NCI-H1092 (cell line): ENCODE results near the gene TFR2.
"Not testable (repeated sequence)": the region's sequence is repeated elsewhere in the genome, so short reads cannot be mapped to it uniquely, and the experiment has no call there.

Experiments
- DNase-seq: peaks from one replicate; lab custom pipeline; 2025; lab: John Stamatoyannopoulos, UW

TFR2 gene

GRCh38 chr7:100678291-100678984 lies 37.1 kb upstream of the TFR2 start:
- DNase-seq, result no peak

DNA sequence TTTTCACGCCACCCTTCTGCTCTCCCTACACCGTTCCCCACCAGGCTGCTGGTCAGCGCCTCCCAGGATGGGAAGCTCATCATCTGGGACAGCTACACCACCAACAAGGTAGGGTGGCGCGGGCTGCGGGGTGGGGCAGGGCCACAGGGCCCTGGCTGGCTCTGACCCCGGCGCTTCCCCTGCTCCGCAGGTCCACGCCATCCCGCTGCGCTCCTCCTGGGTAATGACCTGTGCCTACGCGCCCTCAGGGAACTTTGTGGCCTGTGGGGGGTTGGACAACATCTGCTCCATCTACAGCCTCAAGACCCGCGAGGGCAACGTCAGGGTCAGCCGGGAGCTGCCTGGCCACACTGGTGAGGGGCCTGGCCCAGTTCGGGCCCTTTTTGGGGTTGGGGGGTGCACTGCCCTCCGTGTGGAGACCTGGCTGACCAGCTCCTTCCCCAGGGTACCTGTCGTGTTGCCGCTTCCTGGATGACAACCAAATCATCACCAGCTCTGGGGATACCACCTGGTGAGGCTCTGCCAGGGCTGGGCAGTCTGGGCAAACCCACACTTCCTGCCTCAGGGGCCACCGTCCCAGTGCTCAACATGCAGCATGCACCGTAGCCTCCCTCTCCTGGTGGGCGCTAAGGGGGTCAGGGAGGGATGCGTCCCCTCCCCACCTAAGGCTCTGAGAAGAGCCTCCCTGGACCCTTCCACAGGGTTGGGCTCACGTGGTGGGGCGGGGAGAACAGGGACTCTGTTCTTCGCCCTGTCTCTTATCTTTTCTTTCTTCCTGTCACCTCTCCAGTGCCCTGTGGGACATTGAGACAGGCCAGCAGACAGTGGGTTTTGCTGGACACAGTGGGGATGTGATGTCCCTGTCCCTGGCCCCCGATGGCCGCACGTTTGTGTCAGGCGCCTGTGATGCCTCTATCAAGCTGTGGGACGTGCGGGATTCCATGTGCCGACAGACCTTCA lies 36.2 kb upstream of the TFR2 start:
- no peak for DNase-seq

DNA sequence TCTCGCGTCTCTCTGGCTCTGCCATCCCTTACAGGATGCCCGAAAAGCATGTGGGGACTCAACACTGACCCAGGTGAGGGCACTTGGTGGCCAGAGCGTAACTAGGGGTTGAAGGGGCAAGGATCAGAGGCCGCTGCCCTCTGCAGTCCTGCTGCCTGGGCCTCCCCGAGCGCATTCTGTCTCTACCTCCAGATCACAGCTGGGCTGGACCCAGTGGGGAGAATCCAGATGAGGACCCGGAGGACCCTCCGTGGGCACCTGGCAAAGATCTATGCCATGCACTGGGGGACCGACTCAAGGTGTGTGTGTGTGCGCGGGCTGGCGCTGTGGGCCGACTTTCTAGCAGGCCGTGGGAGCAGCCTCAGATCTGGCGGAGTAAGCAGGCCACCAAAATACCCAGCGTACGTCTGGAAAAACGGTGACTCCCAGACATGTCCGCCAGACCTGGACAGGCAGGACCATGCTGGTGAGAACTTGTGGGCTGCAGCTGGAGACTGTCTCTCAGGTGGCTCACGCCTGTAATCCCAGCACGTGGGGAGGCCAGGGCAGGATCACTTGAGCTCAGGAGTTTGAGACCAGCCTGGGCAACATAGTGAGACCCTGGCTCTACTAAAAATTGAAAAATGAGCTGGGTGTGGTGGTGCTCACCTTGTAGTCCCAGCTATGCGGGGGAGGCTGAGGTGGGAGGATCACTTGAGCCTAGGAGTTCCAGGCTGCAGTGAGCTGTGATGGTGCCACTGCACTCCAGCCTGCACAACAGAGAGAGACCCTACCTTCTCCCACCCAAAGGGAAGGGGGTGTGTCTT lies 35.4 kb upstream of the TFR2 start:
- DNase-seq, result no peak

DNA sequence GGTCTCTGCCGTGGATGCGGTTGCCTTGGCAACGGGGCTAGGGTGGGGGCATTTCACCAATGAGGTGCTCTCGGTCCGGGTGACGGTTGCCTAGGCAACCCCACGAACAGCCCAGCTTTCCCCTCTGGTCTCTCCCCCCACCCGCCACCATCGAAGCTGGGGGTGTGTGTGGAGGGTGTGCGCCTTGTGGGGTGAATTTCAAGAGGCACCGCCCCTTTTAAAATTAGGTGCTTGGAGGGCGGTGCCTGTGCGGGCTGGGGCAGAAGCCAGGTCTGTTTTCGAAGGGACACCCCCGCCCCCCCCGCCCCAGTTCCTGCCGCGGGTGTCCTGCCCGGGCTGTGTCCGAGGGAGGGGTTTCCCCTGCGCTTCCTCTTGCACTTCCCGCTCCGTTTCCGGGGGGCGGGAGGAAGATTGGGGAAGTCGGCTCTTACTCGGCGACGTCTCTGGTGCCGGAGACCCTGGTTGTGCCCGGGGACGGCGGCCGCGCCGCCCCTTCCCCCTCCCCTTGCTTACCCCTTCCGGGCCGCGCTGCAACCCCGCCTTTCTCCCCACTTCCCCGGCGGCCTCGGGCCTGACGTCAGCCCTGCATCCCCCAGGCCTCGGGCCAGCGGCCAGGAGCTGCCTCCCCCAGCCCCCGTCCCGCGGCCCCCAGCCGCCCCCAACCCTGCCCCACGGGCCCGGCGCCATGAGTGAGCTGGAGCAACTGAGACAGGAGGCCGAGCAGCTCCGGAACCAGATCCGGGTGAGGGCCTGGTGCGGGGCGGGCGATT lies 34.4 kb upstream of the TFR2 start:
- DNase-seq, result peak; percentile 67

DNA sequence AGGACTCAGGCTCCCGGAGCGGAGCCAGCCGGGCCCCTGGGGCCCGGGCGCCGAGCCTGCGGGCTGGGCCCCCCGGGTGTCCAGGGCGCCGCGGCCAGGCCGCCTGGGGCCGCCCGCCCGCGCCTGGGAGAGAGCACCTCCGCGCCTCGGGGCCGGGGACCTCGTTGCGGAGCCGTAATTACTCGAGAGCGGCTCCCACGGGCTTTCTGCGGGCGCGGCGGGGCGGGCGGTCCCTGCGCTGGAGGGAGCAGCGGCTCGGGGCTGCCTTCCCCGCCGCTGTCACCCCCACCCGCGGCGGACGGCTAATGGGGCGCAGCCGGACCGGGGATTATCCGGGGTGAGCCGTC lies 33.7 kb upstream of the TFR2 start:
- no peak for DNase-seq

DNA sequence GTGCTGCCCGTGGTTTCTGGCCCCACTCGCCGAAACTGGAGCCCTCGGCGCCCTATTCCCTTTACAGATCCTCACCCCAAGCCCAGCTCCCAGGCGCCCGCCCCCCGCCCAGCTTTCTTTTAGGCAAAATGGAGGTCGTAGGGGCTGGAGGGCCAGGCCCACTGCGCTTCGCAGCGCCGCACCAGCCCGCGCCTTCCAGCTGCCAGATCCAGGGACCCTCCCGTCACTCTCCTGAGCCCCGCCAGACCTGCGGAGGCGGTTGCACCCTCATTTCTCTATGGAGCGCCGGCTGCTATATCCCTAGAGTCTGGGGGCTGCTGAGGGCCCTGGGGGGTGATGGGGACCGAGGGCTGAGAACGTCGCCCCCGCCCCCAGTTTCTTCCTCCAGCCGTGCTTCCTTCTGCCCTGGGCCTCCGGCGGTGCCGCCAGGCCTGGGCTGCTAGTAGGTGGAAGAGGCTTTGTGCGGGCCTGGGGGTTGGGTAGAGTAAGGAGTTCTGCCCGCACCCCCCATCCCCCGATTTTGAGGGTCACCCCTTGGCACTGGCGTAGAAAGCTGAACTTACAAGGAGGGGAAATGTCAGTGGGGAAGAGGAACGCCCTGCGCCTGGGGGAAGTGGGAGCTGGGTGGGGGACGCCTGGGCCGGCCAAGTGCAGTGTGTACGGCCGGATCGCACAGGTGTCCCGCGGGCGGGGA lies 33.2 kb upstream of the TFR2 start:
- peak; percentile 48 for DNase-seq

- peak; percentile 57 for DNase-seq
Measured at GRCh38 chr7:100673942-100674410, 32.6 kb upstream of the TFR2 start.

DNA sequence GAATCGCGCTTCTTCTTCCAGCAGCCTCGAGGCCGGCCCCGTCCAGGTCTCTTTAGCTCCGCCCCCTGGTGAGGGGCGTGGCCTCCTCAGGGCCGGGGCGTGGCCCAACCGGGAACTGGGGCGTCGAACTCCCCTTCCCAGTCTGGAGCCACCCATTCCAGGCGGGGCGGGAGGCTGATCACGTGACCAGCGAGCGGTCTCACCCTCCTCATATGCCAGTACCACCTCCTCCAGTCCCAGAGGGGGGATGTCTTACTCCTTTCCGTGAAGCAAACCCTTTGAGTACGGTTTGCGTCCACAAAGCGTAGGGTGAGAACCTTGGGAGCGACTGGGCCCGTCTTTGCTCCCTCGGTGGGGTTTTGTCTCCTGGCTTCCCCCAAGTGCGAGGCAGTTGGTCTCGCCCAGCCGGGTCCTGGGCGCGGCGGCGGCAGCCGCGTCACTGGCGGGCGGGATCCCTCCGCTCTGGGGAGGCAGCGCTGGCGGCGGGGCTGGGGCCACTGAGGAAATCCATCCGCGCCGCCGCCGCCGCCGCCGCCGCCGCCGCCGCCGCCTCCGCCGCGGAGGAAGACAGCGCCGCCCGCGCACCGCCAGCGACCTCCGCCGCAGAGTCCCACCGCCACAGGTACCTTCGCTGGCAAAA lies 32.1 kb upstream of the TFR2 start, which contains the start of gene GNB2:
Gene GNB2 (plus strand): TSS at position 439 of the 640 bp plus-strand sequence. CDS start 2,526 bp downstream, outside the sequence.
- peak; percentile 99 for DNase-seq

DNA sequence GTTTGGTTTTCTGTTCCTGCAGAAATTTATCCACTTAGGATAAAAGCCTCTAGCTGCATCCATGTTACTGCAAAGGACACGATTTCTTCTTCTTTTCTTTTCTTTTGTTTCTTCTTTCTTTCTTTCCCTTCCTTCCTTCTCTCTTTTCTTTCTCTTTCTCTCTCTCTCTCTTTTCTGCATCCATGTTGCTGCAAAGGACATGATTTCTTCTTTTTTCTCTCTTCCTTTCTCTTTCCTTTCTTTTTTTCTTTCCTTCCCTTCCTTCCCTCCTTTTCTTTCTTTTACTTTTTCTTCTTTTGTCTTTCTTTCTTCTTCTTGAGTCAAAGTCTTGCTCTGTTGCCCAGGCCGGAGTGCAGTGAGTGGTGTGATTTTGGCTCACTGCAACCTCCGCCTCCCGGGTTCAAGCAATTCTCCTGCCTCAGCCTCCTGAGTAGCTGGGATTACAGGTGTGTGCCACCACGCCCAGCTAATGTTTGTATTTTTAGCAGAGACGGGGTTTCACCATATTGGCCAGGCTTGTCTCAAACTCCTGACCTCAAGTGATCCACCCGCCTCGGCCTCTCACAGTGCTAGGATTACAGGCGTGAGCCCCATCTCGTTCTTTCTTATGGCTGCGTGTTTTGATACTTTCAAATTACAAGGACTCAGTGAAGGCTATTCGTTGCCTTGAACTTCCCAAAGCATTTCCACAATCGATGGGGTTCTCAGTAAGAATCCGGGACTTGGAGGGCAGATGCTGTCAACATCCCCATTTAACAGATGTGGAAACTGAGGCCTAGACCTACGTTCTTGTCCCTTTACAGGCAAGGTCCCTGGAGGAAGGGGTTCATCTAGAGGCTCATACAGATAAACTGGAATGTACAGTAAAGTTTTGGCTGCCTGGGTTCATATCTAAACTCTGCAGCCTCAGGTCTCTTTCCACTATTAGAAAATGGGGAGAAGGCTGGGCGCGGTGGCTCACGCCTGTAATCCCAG lies 30.3 kb upstream of the TFR2 start:
- no peak for DNase-seq

- no peak for DNase-seq
Measured at GRCh38 chr7:100670074-100670473, 28.7 kb upstream of the TFR2 start.

GRCh38 chr7:100669106-100669505 lies 27.8 kb upstream of the TFR2 start:
- DNase-seq, result not testable (repeated sequence)

DNA sequence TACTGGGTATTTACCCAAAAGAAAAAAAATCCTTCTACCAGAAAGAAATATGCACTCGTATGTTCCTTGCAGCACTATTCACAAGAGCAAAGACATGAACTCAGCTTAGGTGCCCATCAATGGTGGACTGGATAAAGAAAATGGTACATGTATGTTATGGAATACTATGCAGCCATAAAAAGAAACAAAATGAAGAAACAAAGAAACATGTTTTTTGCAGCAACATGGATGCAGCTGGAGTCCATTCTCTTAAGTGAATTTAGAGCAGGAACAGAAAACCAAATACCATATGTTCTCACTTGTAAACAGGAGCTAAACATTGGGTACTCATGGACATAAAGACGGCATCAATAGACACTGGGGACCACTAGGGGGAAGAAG lies 26.7 kb upstream of the TFR2 start:
- no peak for DNase-seq

GRCh38 chr7:100667331-100668068 lies 26.1 kb upstream of the TFR2 start:
- DNase-seq, result no peak

DNA sequence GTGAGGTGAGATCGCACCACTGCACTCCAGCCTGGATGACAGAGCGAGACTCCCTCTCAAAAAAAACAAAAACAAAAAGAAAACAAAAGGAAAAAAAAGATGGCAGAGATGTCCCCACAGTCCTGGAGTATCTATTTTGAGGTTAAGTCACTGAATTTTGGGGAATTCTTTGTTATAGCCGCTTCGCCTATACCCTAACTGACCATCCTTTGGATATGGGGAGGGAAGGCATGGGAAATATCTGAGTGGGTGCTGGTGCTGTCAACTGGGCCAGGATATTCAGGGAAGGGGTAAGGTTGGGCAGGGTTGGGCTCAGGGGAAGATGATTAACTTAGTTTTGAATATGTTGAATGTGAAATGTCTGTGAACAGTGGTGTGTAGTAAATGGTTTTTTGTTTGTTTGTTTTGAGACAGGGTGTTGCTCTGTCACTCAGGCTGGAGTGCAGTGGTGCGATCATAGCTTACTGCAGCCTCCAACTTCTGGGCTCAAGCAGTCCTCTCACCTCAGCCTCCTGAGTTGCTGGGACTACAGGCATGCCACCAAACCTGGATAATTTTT lies 23.9 kb upstream of the TFR2 start:
- DNase-seq, result no peak

DNA sequence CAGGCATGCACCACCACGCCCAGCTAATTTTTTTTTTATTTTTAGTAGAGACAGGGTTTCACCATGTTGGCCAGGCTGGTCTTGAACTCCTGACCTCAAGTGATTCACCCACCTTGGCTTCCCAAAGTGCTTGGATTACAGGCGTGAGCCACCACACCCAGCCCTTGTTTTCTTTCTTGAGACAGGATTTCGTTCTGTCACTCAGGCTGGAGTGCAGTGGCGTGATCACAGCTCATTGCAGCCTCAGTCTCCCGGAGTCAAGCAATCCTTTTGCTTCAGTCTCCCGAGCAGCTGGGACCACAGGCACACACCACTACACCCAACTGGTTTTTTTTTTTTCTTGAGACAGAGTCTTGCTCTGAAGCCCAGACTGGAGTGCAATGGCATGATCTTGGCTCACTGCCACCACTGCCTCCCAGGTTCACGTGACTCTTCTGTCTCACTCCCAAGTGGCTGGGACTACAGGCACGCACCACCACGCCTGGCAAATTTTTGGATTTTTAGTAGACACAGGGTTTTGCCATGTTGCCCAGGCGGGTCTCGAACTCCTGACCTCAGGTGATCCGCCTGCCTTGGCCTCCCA lies 20.9 kb upstream of the TFR2 start:
- DNase-seq, result not testable (repeated sequence)

DNA sequence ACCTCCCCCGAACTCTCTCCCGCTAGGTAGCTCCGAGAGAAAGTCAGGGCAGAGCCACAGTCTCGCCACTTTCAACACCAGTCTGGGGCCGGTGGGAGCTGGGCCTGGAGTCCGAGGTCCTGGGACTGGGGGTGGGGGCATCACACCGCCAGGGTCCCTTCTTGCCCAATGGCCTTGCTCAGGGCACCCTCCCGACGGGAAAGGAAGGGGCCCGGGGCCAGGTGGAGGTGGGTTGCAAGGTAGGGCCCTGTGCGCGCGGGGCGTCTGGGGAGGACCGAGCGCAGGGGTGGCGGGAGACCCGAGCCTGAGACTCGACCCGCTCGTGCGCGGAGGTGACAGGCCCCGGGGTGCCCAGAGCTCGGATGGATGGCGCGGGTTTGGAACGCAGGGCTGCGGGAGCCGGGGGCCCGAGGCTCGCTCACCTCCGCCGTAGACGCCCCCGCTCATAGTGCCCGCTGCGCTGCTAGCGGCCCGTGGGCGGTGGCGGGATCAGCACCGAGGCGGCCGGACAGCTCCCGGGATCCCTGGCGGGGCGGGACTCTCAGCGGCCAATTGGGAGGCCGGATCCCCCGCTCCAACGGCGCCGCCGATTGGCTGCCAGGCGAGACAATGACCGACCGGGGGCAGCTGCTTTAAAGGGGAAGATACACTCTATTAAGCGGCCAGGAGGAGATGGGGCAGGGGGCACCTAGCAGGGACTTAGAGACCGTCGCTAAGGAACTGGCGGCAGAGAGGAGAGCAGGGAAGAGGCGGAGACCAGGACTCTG lies 14.7 kb upstream of the TFR2 start, which contains the start of gene ACTL6B:
Gene ACTL6B (minus strand): TSS at position 541 of the 767 bp plus-strand sequence. CDS start 94 bp downstream, at position 447.
- peak; percentile 87 for DNase-seq
